Loucy (cell line): ENCODE results near the gene CTDSPL.

Source experiments
- H2AFZ ChIP-seq: fragments of 200-600 bp; sonication (generic); 2 replicates; pipeline ENCODE4 v1.6.0; 2016; ENCODE audit warnings: antibody characterized with exemption, mild to moderate bottlenecking, low read length, moderate library complexity
- H3F3A ChIP-seq: fragments of 200-600 bp; 2 replicates; pipeline ENCODE4 v1.6.0; 2016; ENCODE audit warnings: antibody characterized with exemption, low read depth, mild to moderate bottlenecking
- H3K27me3 ChIP-seq: fragments of 200-600 bp; sonication (generic); 2 replicates; pipeline ENCODE4 v1.6.1; 2014; ENCODE audit warnings: low read length, mild to moderate bottlenecking; ENCODE audit not compliant: insufficient read depth, poor library complexity, severe bottlenecking
- H3K36me3 ChIP-seq: fragments of 200-600 bp; sonication (generic); 2 replicates; pipeline ENCODE4 v1.6.1; 2016; ENCODE audit warnings: low read length; ENCODE audit not compliant: insufficient read depth
- H3K4me1 ChIP-seq: fragments of 200-600 bp; sonication (generic); 2 replicates; pipeline ENCODE4 v1.5.1; 2014; ENCODE audit warnings: low read length, mild to moderate bottlenecking; ENCODE audit not compliant: insufficient read depth, poor library complexity, severe bottlenecking
- H3K4me2 ChIP-seq: fragments of 200-600 bp; sonication (generic); 2 replicates; pipeline ENCODE4 v1.6.0; 2014; ENCODE audit warnings: antibody characterized with exemption, low read length, low read depth, mild to moderate bottlenecking; ENCODE audit not compliant: poor library complexity, severe bottlenecking
- H3K4me3 ChIP-seq: fragments of 200-600 bp; sonication (generic); 2 replicates; pipeline ENCODE4 v1.5.1; 2014; ENCODE audit warnings: low read length, mild to moderate bottlenecking, mixed read lengths; ENCODE audit not compliant: poor library complexity, severe bottlenecking
- H3K79me2 ChIP-seq: fragments of 200-600 bp; sonication (generic); 2 replicates; pipeline ENCODE4 v1.6.1; 2014; ENCODE audit warnings: low read length; ENCODE audit not compliant: insufficient read depth
- H3K9ac ChIP-seq: fragments of 200-600 bp; sonication (generic); 2 replicates; pipeline ENCODE4 v1.6.0; 2014; ENCODE audit warnings: mild to moderate bottlenecking, low read depth, low read length, moderate library complexity; ENCODE audit not compliant: poor library complexity, severe bottlenecking
- H3K9me2 ChIP-seq: fragments of 200-600 bp; sonication (generic); replicated peaks from 2 replicates; pipeline ENCODE4 v1.6.1; 2016; ENCODE audit warnings: low read depth, low read length, mixed read lengths
- H3K9me3 ChIP-seq: fragments of 200-600 bp; sonication (generic); 2 replicates; pipeline ENCODE4 v1.6.1; 2014; ENCODE audit warnings: mild to moderate bottlenecking, antibody characterized with exemption, low read length, low read depth; ENCODE audit not compliant: insufficient read depth
- H4K20me1 ChIP-seq: fragments of 200-600 bp; sonication (generic); 2 replicates; pipeline ENCODE4 v1.6.0; 2014; ENCODE audit warnings: antibody characterized with exemption, low read length, mild to moderate bottlenecking; ENCODE audit not compliant: insufficient read depth, poor library complexity, severe bottlenecking
- EZH2phosphoT487 ChIP-seq: fragments of 200-600 bp; IDR thresholded peaks from 2 replicates; pipeline ENCODE4 v1.6.1; 2018; ENCODE audit warnings: antibody characterized with exemption, mild to moderate bottlenecking, moderate library complexity, borderline replicate concordance
- TF ChIP-seq, protein P1 (sequence below): fragments of 200-600 bp; sonication (generic); conservative IDR thresholded peaks from 2 replicates; pipeline ENCODE4 v1.5.1; 2014; ENCODE audit warnings: mild to moderate bottlenecking, antibody characterized with exemption, low read length

Gene CTDSPL

GRCh38 chr3:37963016-37963415 lies 101.3 kb downstream of the CTDSPL start:
- H4K20me1 ChIP-seq = no peaks in the 10 kb centered on the region
- H3K9me3 ChIP-seq = no peaks in the 10 kb centered on the region
- TF ChIP-seq EZH2phosphoT487 = no peak
- TF ChIP-seq, protein P1, sequence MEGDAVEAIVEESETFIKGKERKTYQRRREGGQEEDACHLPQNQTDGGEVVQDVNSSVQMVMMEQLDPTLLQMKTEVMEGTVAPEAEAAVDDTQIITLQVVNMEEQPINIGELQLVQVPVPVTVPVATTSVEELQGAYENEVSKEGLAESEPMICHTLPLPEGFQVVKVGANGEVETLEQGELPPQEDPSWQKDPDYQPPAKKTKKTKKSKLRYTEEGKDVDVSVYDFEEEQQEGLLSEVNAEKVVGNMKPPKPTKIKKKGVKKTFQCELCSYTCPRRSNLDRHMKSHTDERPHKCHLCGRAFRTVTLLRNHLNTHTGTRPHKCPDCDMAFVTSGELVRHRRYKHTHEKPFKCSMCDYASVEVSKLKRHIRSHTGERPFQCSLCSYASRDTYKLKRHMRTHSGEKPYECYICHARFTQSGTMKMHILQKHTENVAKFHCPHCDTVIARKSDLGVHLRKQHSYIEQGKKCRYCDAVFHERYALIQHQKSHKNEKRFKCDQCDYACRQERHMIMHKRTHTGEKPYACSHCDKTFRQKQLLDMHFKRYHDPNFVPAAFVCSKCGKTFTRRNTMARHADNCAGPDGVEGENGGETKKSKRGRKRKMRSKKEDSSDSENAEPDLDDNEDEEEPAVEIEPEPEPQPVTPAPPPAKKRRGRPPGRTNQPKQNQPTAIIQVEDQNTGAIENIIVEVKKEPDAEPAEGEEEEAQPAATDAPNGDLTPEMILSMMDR = no peak
- H3K4me1 ChIP-seq = peaks cover 17% of the 10 kb centered on the region
- no peaks in the 10 kb centered on the region for H3K79me2 ChIP-seq
- no peak overlapping the region for H3K4me3 ChIP-seq
- H3K27me3 ChIP-seq = no peaks in the 10 kb centered on the region
- no peaks in the 10 kb centered on the region for H3K36me3 ChIP-seq
- no peak overlapping the region for H3K4me2 ChIP-seq
- H3K9ac ChIP-seq = no peak overlapping the region
- peaks cover 3% of the 10 kb centered on the region; the same call in 1 of the 2 replicates for H3F3A ChIP-seq
- no peaks in the 10 kb centered on the region for H3K9me2 ChIP-seq
- no peak overlapping the region for H2AFZ ChIP-seq

- Histone ChIP-seq H3K9me2 (no peaks in the 10 kb centered on the region), H3K4me2 (no peak overlapping the region), H2AFZ (no peak overlapping the region), H3K9ac (no peak overlapping the region), H3K4me1 (peaks cover 11% of the 10 kb centered on the region), H3K79me2 (no peaks in the 10 kb centered on the region), H4K20me1 (no peaks in the 10 kb centered on the region), H3K4me3 (no peak overlapping the region), H3F3A (peaks cover 3% of the 10 kb centered on the region; the same call in 1 of the 2 replicates), H3K36me3 (no peaks in the 10 kb centered on the region), H3K9me3 (no peaks in the 10 kb centered on the region), H3K27me3 (no peaks in the 10 kb centered on the region)
- TF ChIP-seq EZH2phosphoT487 = no peak
These were observed 102.0 kb downstream of the CTDSPL start for GRCh38 chr3:37963635-37964034.

- no peaks in the 10 kb centered on the region for H3K36me3 ChIP-seq
- TF ChIP-seq, protein P1 = no peak
- no peak for TF ChIP-seq EZH2phosphoT487
- H3K4me1 ChIP-seq = peaks cover 10% of the 10 kb centered on the region
- H3K9me3 ChIP-seq = no peaks in the 10 kb centered on the region
- H3K27me3 ChIP-seq = no peaks in the 10 kb centered on the region
- H3K9me2 ChIP-seq = no peaks in the 10 kb centered on the region
- H3K9ac ChIP-seq = no peak overlapping the region
- H4K20me1 ChIP-seq = no peaks in the 10 kb centered on the region
- H3K79me2 ChIP-seq = no peaks in the 10 kb centered on the region
- H2AFZ ChIP-seq = no peak overlapping the region
- H3F3A ChIP-seq = peaks cover 3% of the 10 kb centered on the region; the same call in 1 of the 2 replicates
- no peak overlapping the region for H3K4me3 ChIP-seq
- H3K4me2 ChIP-seq = no peak overlapping the region
These were observed 102.5 kb downstream of the CTDSPL start for GRCh38 chr3:37964146-37964545.

DNA sequence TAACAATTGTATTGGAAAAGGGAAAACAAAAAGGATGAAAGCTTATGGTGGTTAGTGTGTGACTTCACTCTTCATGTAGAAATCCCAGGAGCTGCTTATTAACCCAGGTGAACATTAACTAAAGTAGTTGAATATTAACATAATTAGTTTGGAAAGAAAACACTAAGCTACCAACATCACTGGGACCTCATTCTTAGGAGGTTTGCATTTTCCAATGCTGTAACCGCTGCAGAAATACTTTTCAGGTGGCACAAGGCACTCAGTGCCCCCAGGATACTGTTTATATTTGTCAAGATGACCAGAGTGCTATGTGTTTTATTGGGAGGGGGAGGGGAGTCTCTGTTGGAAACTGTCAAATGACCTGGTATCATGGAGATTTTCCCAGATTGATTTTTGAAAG lies 103.0 kb downstream of the CTDSPL start:
- Histone ChIP-seq H4K20me1 (no peaks in the 10 kb centered on the region), H3K79me2 (no peaks in the 10 kb centered on the region), H3K9me2 (no peaks in the 10 kb centered on the region), H3K9ac (no peak overlapping the region), H3K4me3 (no peak overlapping the region), H3K4me1 (peaks cover 10% of the 10 kb centered on the region), H3K36me3 (no peaks in the 10 kb centered on the region), H3K27me3 (no peaks in the 10 kb centered on the region), H2AFZ (no peak overlapping the region), H3F3A (peaks cover 3% of the 10 kb centered on the region; the same call in 1 of the 2 replicates), H3K4me2 (no peak overlapping the region), H3K9me3 (no peaks in the 10 kb centered on the region)
- no peak for TF ChIP-seq EZH2phosphoT487
- TF ChIP-seq, protein P1 = no peak
